Activated naive CD4-positive, alpha-beta T cell treated with anti-CD3 and anti-CD28 coated beads for 36 hours (primary cell): ENCODE data around the gene MMP28. TPM values are rescaled to one million over a fixed set of nuclear protein-coding genes. Genes with fewer than 3 reads are reported as not detected.

Experiments used
- CTCF ChIA-PET: fragments of 350-600 bp; sonication (Branson Sonifier 250); formaldehyde crosslinking; loops from one replicate; lab custom pipeline; 2021; ENCODE audit warnings: antibody characterized with exemption; lab: Charles Lee
- DNase-seq: peaks from one replicate; pipeline ENCODE4 v3.0.0-alpha.2; 2020
- H3K27ac Mint-ChIP-seq: one replicate; pipeline ENCODE4 v1.8.0; 2021; ENCODE audit warnings: mild to moderate bottlenecking, mixed read lengths
- H3K27me3 Mint-ChIP-seq: one replicate; pipeline ENCODE4 v1.8.0; 2021; ENCODE audit warnings: low read depth, mixed read lengths
- H3K36me3 Mint-ChIP-seq: one replicate; pipeline ENCODE4 v1.8.0; 2021; ENCODE audit warnings: low read depth, mixed read lengths
- H3K4me1 Mint-ChIP-seq: one replicate; pipeline ENCODE4 v1.8.0; 2021; ENCODE audit warnings: low read depth, mixed read lengths
- H3K4me3 Mint-ChIP-seq: one replicate; pipeline ENCODE4 v1.8.0; 2021; ENCODE audit warnings: mild to moderate bottlenecking, moderate library complexity, mixed read lengths
- H3K9me3 Mint-ChIP-seq: one replicate; pipeline ENCODE4 v1.8.0; 2021; ENCODE audit warnings: mixed read lengths
- intact Hi-C: fragments of 100-400 bp; cut with micrococcal nuclease; formaldehyde crosslinking; loops from one replicate; pipeline ENCODE4 v1.15.1; 2023
- total RNA-seq, 2 experiments: library from RNA; stranded (reverse); gene quantifications; one replicate each; pipeline ENCODE4 v1.2.3, GENCODE V29; 2021

Gene MMP28
- total RNA-seq, 2 experiments from 2014 or later, result 0.19 to 0.35 TPM

GRCh38 chr17:35811759-35812158 lies 16.3 kb upstream of the MMP28 start:
- no peak for DNase-seq
- no peak overlapping the region for H3K4me3 Mint-ChIP-seq
- H3K36me3 Mint-ChIP-seq, result peaks cover 26% of the 10 kb centered on the region
- intact Hi-C loops, result no loop called here
- H3K27me3 Mint-ChIP-seq, result no peaks in the 10 kb centered on the region
- H3K9me3 Mint-ChIP-seq, result no peaks in the 10 kb centered on the region
- peaks cover 68% of the 10 kb centered on the region for H3K4me1 Mint-ChIP-seq
- CTCF ChIA-PET, result interaction anchor here (11.5 kb wide), 1 partner anchor 46 kb away, joined by 284 read pairs; the partner anchor contains the start of gene C17orf50
- no peak overlapping the region for H3K27ac Mint-ChIP-seq

GRCh38 chr17:35809855-35810461 lies 14.5 kb upstream of the MMP28 start:
- peak overlapping the region; percentile 83 for H3K4me3 Mint-ChIP-seq
- no peaks in the 10 kb centered on the region for H3K27me3 Mint-ChIP-seq
- H3K36me3 Mint-ChIP-seq, result peaks cover 20% of the 10 kb centered on the region
- peak overlapping the region; percentile 99 for H3K27ac Mint-ChIP-seq
- H3K9me3 Mint-ChIP-seq, result no peaks in the 10 kb centered on the region
- DNase-seq, result peak; percentile 68
- intact Hi-C loops, result loop anchor here (1.0 to 10.0 kb wide), 9 partner anchors 46 to 848 kb away; partner anchors contain the start of genes AP2B1, CCT6B, PEX12 and SLFN11
- CTCF ChIA-PET, result interaction anchor here (0.5 to 11.5 kb wide), 4 partner anchors 9 to 272 kb away, joined by 3 to 284 read pairs (median 4); partner anchors contain the start of gene C17orf50
- peaks cover 54% of the 10 kb centered on the region for H3K4me1 Mint-ChIP-seq

GRCh38 chr17:35808962-35809854 lies 13.8 kb upstream of the MMP28 start, which contains the start of gene TAF15:
Gene TAF15 (plus strand): TSS chr17:35809484. CDS start chr17:35809570, 86 bp downstream.
- Mint-ChIP-seq H3K4me1 (peaks cover 55% of the 10 kb centered on the region), H3K4me3 (peak within 1 kb of the TSS; percentile 83), H3K27me3 (no peaks in the 10 kb centered on the region), H3K27ac (peak within 1 kb of the TSS; percentile 99), H3K9me3 (no peaks in the 10 kb centered on the region), H3K36me3 (peaks cover 20% of the 10 kb centered on the region)
- DNase-seq, result peak; percentile 98
- intact Hi-C loops, result loop anchor here (1.0 to 10.0 kb wide), 9 partner anchors 45 to 847 kb away; partner anchors contain the start of genes AP2B1, CCT6B, PEX12 and SLFN11
- CTCF ChIA-PET, result interaction anchor here (0.6 to 11.5 kb wide), 11 partner anchors 10 to 508 kb away, joined by 3 to 284 read pairs (median 4); partner anchors contain the start of genes C17orf50 and MMP28

GRCh38 chr17:35808240-35808961 lies 13.0 kb upstream of the MMP28 start:
- peak overlapping the region; percentile 83 for H3K4me3 Mint-ChIP-seq
- H3K4me1 Mint-ChIP-seq, result peaks cover 50% of the 10 kb centered on the region
- CTCF ChIA-PET, result interaction anchor here (0.6 to 11.5 kb wide), 13 partner anchors 12 to 508 kb away, joined by 3 to 284 read pairs (median 3); partner anchors contain the start of genes AP2B1, C17orf50 and MMP28
- H3K27ac Mint-ChIP-seq, result peak overlapping the region; percentile 99
- H3K36me3 Mint-ChIP-seq, result peaks cover 14% of the 10 kb centered on the region
- H3K27me3 Mint-ChIP-seq, result no peaks in the 10 kb centered on the region
- peak; percentile 19 for DNase-seq
- intact Hi-C loops, result loop anchor here (2.0 to 10.0 kb wide), 7 partner anchors 222 to 846 kb away; partner anchors contain the start of genes AP2B1, CCT6B, PEX12 and SLFN11
- no peaks in the 10 kb centered on the region for H3K9me3 Mint-ChIP-seq

GRCh38 chr17:35807371-35808144 lies 12.1 kb upstream of the MMP28 start:
- no peaks in the 10 kb centered on the region for H3K27me3 Mint-ChIP-seq
- H3K4me1 Mint-ChIP-seq, result peaks cover 49% of the 10 kb centered on the region
- H3K36me3 Mint-ChIP-seq, result peaks cover 9% of the 10 kb centered on the region
- H3K27ac Mint-ChIP-seq, result peak overlapping the region; percentile 99
- H3K4me3 Mint-ChIP-seq, result peak overlapping the region; percentile 83
- CTCF ChIA-PET, result interaction anchor here (0.7 to 11.5 kb wide), 7 partner anchors 12 to 221 kb away, joined by 3 to 284 read pairs (median 4); partner anchors contain the start of genes AP2B1, C17orf50 and MMP28
- no peaks in the 10 kb centered on the region for H3K9me3 Mint-ChIP-seq
- no peak for DNase-seq
- intact Hi-C loops, result loop anchor here (2.0 to 10.0 kb wide), 7 partner anchors 221 to 845 kb away; partner anchors contain the start of genes AP2B1, CCT6B, PEX12 and SLFN11

- intact Hi-C loops, result loop anchor here (1.0 to 10.0 kb wide), 6 partner anchors 40 to 842 kb away; partner anchors contain the start of genes CCT6B, SLFN11, SLFN13 and ZNF830
- H3K9me3 Mint-ChIP-seq, result no peaks in the 10 kb centered on the region
- peaks cover 51% of the 10 kb centered on the region for H3K4me1 Mint-ChIP-seq
- no peak overlapping the region for H3K27ac Mint-ChIP-seq
- CTCF ChIA-PET, result interaction anchor here (0.6 to 11.5 kb wide), 24 partner anchors 8 to 737 kb away, joined by 3 to 284 read pairs (median 4); partner anchors contain the start of genes C17orf50 and MMP28
- H3K4me3 Mint-ChIP-seq, result no peak overlapping the region
- H3K36me3 Mint-ChIP-seq, result no peaks in the 10 kb centered on the region
- DNase-seq, result peak; percentile 62
- no peaks in the 10 kb centered on the region for H3K27me3 Mint-ChIP-seq
Observed at GRCh38 chr17:35804658-35805192, 9.3 kb upstream of the MMP28 start.

GRCh38 chr17:35801583-35802224 lies 6.3 kb upstream of the MMP28 start:
- Mint-ChIP-seq H3K27me3 (no peaks in the 10 kb centered on the region), H3K36me3 (no peaks in the 10 kb centered on the region), H3K27ac (peak overlapping the region; percentile 9), H3K4me3 (no peak overlapping the region), H3K4me1 (peaks cover 33% of the 10 kb centered on the region), H3K9me3 (no peaks in the 10 kb centered on the region)
- CTCF ChIA-PET, result interaction anchor here (1.0 to 1.4 kb wide), 4 partner anchors 36 to 241 kb away, joined by 3 to 12 read pairs (median 3); partner anchors contain the start of gene SLFN14
- intact Hi-C loops, result loop anchor here (10.0 kb wide), 2 partner anchors 427 to 627 kb away; partner anchors contain the start of gene SLFN11
- DNase-seq, result peak; percentile 50

- H3K9me3 Mint-ChIP-seq, result no peaks in the 10 kb centered on the region
- CTCF ChIA-PET, result interaction anchor here (2.1 kb wide), 1 partner anchor 35 kb away, joined by 9 read pairs; no protein-coding TSS in a partner anchor
Observed at GRCh38 chr17:35799942-35800341, 4.5 kb upstream of the MMP28 start.

GRCh38 chr17:35797918-35798317 lies 2.5 kb upstream of the MMP28 start:
- no peak for DNase-seq
- intact Hi-C loops, result no loop called here
- H3K27me3 Mint-ChIP-seq, result peaks cover 21% of the 10 kb centered on the region
- no peak overlapping the region for H3K4me3 Mint-ChIP-seq
- H3K9me3 Mint-ChIP-seq, result no peaks in the 10 kb centered on the region
- no peak overlapping the region for H3K27ac Mint-ChIP-seq
- H3K36me3 Mint-ChIP-seq, result no peaks in the 10 kb centered on the region
- CTCF ChIA-PET, result interaction anchor here (7.2 kb wide), 1 partner anchor 34 kb away, joined by 51 read pairs; no protein-coding TSS in a partner anchor
- peaks cover 43% of the 10 kb centered on the region for H3K4me1 Mint-ChIP-seq

More at GRCh38 chr17:35799942-35800341, 4.5 kb upstream of the MMP28 start:
- H3K36me3 Mint-ChIP-seq, result no peaks in the 10 kb centered on the region
- no peak for DNase-seq
- no peak overlapping the region for H3K27ac Mint-ChIP-seq
- peaks cover 41% of the 10 kb centered on the region for H3K4me1 Mint-ChIP-seq
- no peak overlapping the region for H3K4me3 Mint-ChIP-seq
- H3K27me3 Mint-ChIP-seq, result peaks cover 9% of the 10 kb centered on the region
- intact Hi-C loops, result loop anchor here (10.0 kb wide), 2 partner anchors 425 to 625 kb away; partner anchors contain the start of gene SLFN11

- Mint-ChIP-seq H3K27me3 (peaks cover 21% of the 10 kb centered on the region), H3K36me3 (no peaks in the 10 kb centered on the region), H3K9me3 (no peaks in the 10 kb centered on the region), H3K4me3 (no peak overlapping the region), H3K27ac (no peak overlapping the region), H3K4me1 (peaks cover 38% of the 10 kb centered on the region)
- intact Hi-C loops, result no loop called here
- DNase-seq, result no peak
- CTCF ChIA-PET, result interaction anchor here (1.1 to 7.2 kb wide), 5 partner anchors 8 to 33 kb away, joined by 5 to 51 read pairs (median 8); partner anchors contain the start of gene TAF15
Observed at GRCh38 chr17:35797370-35797769, 1.9 kb upstream of the MMP28 start.
